OCI-LY7 (cell line): ENCODE measurements around the gene CSNK2A2.

Source experiments
- CTCF ChIP-seq: fragments of 200-600 bp; sonication (generic); conservative IDR thresholded peaks from 2 replicates; pipeline ENCODE4 v1.5.1; 2014; ENCODE audit warnings: mild to moderate bottlenecking, antibody characterized with exemption, low read length, moderate library complexity, mixed read lengths
- EZH2phosphoT487 ChIP-seq: fragments of 200-600 bp; sonication (generic); IDR thresholded peaks from 2 replicates; pipeline ENCODE4 v1.6.1; 2018; ENCODE audit warnings: low read depth, borderline replicate concordance, mild to moderate bottlenecking, mixed run types, antibody characterized with exemption, low read length, moderate library complexity, mixed read lengths

- no peak for TF ChIP-seq CTCF
- no peak for TF ChIP-seq EZH2phosphoT487
Observed at GRCh38 chr16:58176608-58177352, 21.1 kb downstream of the CSNK2A2 start.
